ENCODE results near the gene GARS1.

GRCh38 chr7:30627026-30627425 is 32.3 kb downstream of the GARS1 start:
- TF ChIP-seq POLR2A (IDR thresholded peaks at IDR 0.05) (no peak), CTCF (IDR thresholded peaks at IDR 0.05 in 8 of 11, conservative IDR thresholded peaks at IDR 0.05 in 3 of 11) (no peak), POLR2AphosphoS5 (IDR thresholded peaks at IDR 0.05) (no peak)
